GM18868 (cell line): ENCODE measurements around the gene TTC33.

ENCODE experiments used
- ATAC-seq: cut with Tn5 transposase; IDR thresholded peaks from one replicate; pipeline ENCODE4 v1.9.1; 2021; ENCODE audit warnings: mild to moderate bottlenecking, moderate library complexity; ENCODE audit not compliant: unreplicated experiment

Gene TTC33

GRCh38 chr5:40491644-40492043 is 264.1 kb downstream of the TTC33 start:
- ATAC-seq, result no peak

- peak; percentile 58 for ATAC-seq
Observed at GRCh38 chr5:40490464-40491111, 265.2 kb downstream of the TTC33 start.

- ATAC-seq, result no peak
Observed at GRCh38 chr5:40489421-40489820, 266.3 kb downstream of the TTC33 start.

GRCh38 chr5:40486437-40487275 is 269.1 kb downstream of the TTC33 start:
- ATAC-seq, result peak; percentile 48

- peak; percentile 46 for ATAC-seq
Observed at GRCh38 chr5:40485021-40485998, 270.5 kb downstream of the TTC33 start.

- peak; percentile 47 for ATAC-seq
Observed at GRCh38 chr5:40484495-40484894, 271.3 kb downstream of the TTC33 start.

- no peak for ATAC-seq
Observed at GRCh38 chr5:40483316-40483715, 272.4 kb downstream of the TTC33 start.

GRCh38 chr5:40481241-40481640 is 274.5 kb downstream of the TTC33 start:
- ATAC-seq, result no peak

GRCh38 chr5:40480392-40480791 is 275.4 kb downstream of the TTC33 start:
- peak; percentile 58 for ATAC-seq

- no peak for ATAC-seq
Observed at GRCh38 chr5:40479939-40480338, 275.8 kb downstream of the TTC33 start.

GRCh38 chr5:40478766-40479165 is 277.0 kb downstream of the TTC33 start:
- no peak for ATAC-seq

GRCh38 chr5:40477856-40478546 is 277.8 kb downstream of the TTC33 start:
- ATAC-seq, result no peak

GRCh38 chr5:40475561-40475960 is 280.2 kb downstream of the TTC33 start:
- ATAC-seq, result no peak

- ATAC-seq, result no peak
Observed at GRCh38 chr5:40474250-40474649, 281.5 kb downstream of the TTC33 start.

- no peak for ATAC-seq
Observed at GRCh38 chr5:40465416-40465815, 290.3 kb downstream of the TTC33 start.

- no peak for ATAC-seq
Observed at GRCh38 chr5:40464511-40464910, 291.2 kb downstream of the TTC33 start.
